K562 (cell line): ENCODE data around the gene LEMD3. TPM values are rescaled to one million over a fixed set of nuclear protein-coding genes. Genes with fewer than 3 reads are reported as not detected.

ENCODE experiments used
- HDAC3 ChIP-seq: fragments of 450-650 bp; IDR thresholded peaks from 2 replicates; pipeline ENCODE4 v1.6.1; 2018; ENCODE audit warnings: borderline replicate concordance, mild to moderate bottlenecking, moderate library complexity; ENCODE audit not compliant: partially characterized antibody
- HEY1 ChIP-seq: fragments of 250-450 bp; sonication (Bioruptor Pico); IDR thresholded peaks from 2 replicates; pipeline ENCODE4 v1.5.0; 2020; ENCODE audit warnings: mild to moderate bottlenecking, moderate library complexity, borderline replicate concordance
- HNRNPL ChIP-seq: fragments of 200-400 bp; formaldehyde crosslinking; IDR thresholded peaks from 2 replicates; pipeline ENCODE4 v1.6.1; 2017; ENCODE audit warnings: low read depth, mild to moderate bottlenecking, low read length
- RBM25 ChIP-seq: fragments of 200-400 bp; formaldehyde crosslinking; IDR thresholded peaks from 2 replicates; pipeline ENCODE4 v1.6.1; 2018; ENCODE audit warnings: low read length, low read depth, moderate library complexity; ENCODE audit not compliant: severe bottlenecking
- SMARCC2 ChIP-seq: fragments of 450-650 bp; IDR thresholded peaks from 2 replicates; pipeline ENCODE4 v1.6.1; 2017; ENCODE audit warnings: antibody characterized with exemption, moderate library complexity, mild to moderate bottlenecking, low read depth
- WHSC1 ChIP-seq: IDR thresholded peaks from one replicate; pipeline ENCODE4 v1.6.1; 2012; ENCODE audit warnings: low read length, control low read depth, inconsistent platforms
- ZNF395 ChIP-seq: fragments of 200-800 bp; sonication (Bioruptor generic); IDR thresholded peaks from 2 replicates; pipeline ENCODE4 v1.6.1; 2017; ENCODE audit warnings: missing genetic modification characterization, missing compliant biosample characterization
- polyA plus RNA-seq, 8 experiments: library from polyadenylated mRNA; depleted of rRNA in 4 of 8; stranded (reverse) in 5 of 8; unstranded in 3 of 8; fragments of >200 nt; fragmentation: Nextera tagmentation in 2 of 8; fragmentation: Illumina TruSeq in 1 of 8; extraction: Ambion mirVana in 2 of 8; extraction: Trizol in 1 of 8; gene quantifications; 2 replicates each; pipeline versions ENCODE4 v1.2.1 to v1.2.3, GENCODE V29; 2011 to 2014; ENCODE audit warnings: inconsistent platforms in 1 of 8, missing spikeins in 1 of 8
- total RNA-seq, 7 experiments: library from RNA; depleted of rRNA in 6 of 7; stranded (reverse); fragments of >200 nt in 6 of 7; fragmentation: Illumina TruSeq in 2 of 7; extraction: Trizol in 2 of 7; gene quantifications; 2 replicates each; pipeline versions ENCODE4 v1.2.1 to v1.2.3, GENCODE V29; 2011 to 2021; ENCODE audit warnings: low replicate concordance in 1 of 7
- TF ChIP-seq, protein P1 (sequence below): sonication (generic); formaldehyde crosslinking; IDR thresholded peaks from 2 replicates; pipeline ENCODE4 v1.8.0; 2022; ENCODE audit warnings: mild to moderate bottlenecking, missing genetic modification reagents
- TF ChIP-seq, protein P2 (sequence below): fragments of 250-450 bp; sonication (Bioruptor Pico); IDR thresholded peaks from 2 replicates; pipeline ENCODE4 v1.9.0; 2021; ENCODE audit warnings: mild to moderate bottlenecking
- TF ChIP-seq, protein P3 (sequence below): fragments of 250-450 bp; sonication (Bioruptor Pico); IDR thresholded peaks from 2 replicates; pipeline ENCODE4 v1.8.0; 2021; ENCODE audit warnings: moderate library complexity, mild to moderate bottlenecking, inconsistent platforms

The LEMD3 gene
- total and polyA plus RNA-seq, 9 of the 15 experiments (the other 6 are each of a cell fraction or from before 2014, with no cell fraction given), result 6.8 to 37.4 (median 17.2) TPM

DNA sequence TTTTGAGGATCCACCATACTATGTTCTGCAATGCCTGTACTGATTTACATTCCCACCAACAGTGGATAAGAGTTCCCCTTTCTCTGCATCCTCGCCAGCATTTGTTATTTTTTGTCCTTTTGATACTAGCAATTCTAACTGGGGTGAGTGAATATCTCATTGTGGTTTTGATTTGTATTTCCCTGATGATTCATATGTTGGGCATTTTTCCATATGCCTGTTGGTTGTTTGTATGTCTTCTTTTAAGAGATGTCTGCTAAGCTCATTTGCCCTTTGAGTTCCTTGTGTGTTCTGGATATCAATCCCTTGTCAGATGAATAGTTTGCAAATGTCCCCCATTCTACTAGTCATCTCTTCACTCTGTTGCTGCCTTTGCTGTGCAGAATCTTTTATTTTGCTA is 60.1 kb downstream of the LEMD3 start (continued):
- TF ChIP-seq, protein P1, sequence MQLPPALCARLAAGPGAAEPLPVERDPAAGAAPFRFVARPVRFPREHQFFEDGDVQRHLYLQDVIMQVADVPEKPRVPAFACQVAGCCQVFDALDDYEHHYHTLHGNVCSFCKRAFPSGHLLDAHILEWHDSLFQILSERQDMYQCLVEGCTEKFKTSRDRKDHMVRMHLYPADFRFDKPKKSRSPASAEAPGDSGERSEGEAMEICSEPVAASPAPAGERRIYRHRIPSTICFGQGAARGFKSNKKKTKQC (CRISPR knock-in tag), result no peak
- no peak for TF ChIP-seq HDAC3
- no peak for TF ChIP-seq ZNF395 (CRISPR knock-in tag)
- no peak for TF ChIP-seq HEY1 (CRISPR knock-in tag)
- TF ChIP-seq, protein P2, sequence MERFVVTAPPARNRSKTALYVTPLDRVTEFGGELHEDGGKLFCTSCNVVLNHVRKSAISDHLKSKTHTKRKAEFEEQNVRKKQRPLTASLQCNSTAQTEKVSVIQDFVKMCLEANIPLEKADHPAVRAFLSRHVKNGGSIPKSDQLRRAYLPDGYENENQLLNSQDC, result no peak
- TF ChIP-seq HNRNPL, result no peak
- no peak for TF ChIP-seq RBM25
- no peak for TF ChIP-seq SMARCC2
- TF ChIP-seq, protein P3, sequence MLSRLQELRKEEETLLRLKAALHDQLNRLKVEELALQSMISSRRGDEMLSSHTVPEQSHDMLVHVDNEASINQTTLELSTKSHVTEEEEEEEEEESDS (CRISPR knock-in tag), result no peak
- no peak for TF ChIP-seq WHSC1
